ENCODE measurements around the gene CEBPB.
"Not testable (repeated sequence)": the region's sequence is repeated elsewhere in the genome, so short reads cannot be mapped to it uniquely, and the experiment has no call there.

CEBPB gene

GRCh38 chr20:50146732-50147662, 43.6 kb upstream of the CEBPB start:
- no peak overlapping the region for H3K4me3 ChIP-seq
- no peak for DNase-seq (ENCODE audit: low read depth, low spot score)
- H3K27ac ChIP-seq: peak overlapping the region; percentile 5; the same call in 1 of the 2 replicates
- no peaks in the 10 kb centered on the region for H3K9me3 ChIP-seq (ENCODE audit: low read depth, low read length)
- peak overlapping the region; percentile 5 for H3K9ac ChIP-seq (ENCODE audit: insufficient read length)
- TF ChIP-seq FOXP2 (optimal IDR thresholded peaks at IDR 0.05; ENCODE audit: control extremely low read depth, extremely low read length, insufficient read depth): no peak
- TF ChIP-seq EZH2 (IDR thresholded peaks at IDR 0.05): no peak
- no peak for TF ChIP-seq POLR2AphosphoS5 (IDR thresholded peaks at IDR 0.05; ENCODE audit: borderline replicate concordance, low read depth, low read length)
- H3K36me3 ChIP-seq (ENCODE audit: insufficient read depth, low read length): peaks cover 13% of the 10 kb centered on the region

GRCh38 chr20:50149481-50150254, 41.0 kb upstream of the CEBPB start:
- TF ChIP-seq FOXP2 (optimal IDR thresholded peaks at IDR 0.05; ENCODE audit: control extremely low read depth, extremely low read length, insufficient read depth) (no peak), POLR2AphosphoS5 (IDR thresholded peaks at IDR 0.05; ENCODE audit: borderline replicate concordance, low read depth, low read length) (no peak), EZH2 (IDR thresholded peaks at IDR 0.05) (no peak)
- DNase-seq (ENCODE audit: low read depth, low spot score): no peak
- H3K27ac ChIP-seq: no peak overlapping the region
- H3K9me3 ChIP-seq (ENCODE audit: low read depth, low read length): no peaks in the 10 kb centered on the region
- peaks cover 3% of the 10 kb centered on the region; the same call in 1 of the 2 replicates for H3K36me3 ChIP-seq (ENCODE audit: insufficient read depth, low read length)
- H3K4me3 ChIP-seq: no peak overlapping the region
- H3K9ac ChIP-seq (ENCODE audit: insufficient read length): no peak overlapping the region

GRCh38 chr20:50151034-50151743, 39.4 kb upstream of the CEBPB start:
- TF ChIP-seq EZH2 (IDR thresholded peaks at IDR 0.05) (no peak), FOXP2 (optimal IDR thresholded peaks at IDR 0.05; ENCODE audit: control extremely low read depth, extremely low read length, insufficient read depth) (no peak), POLR2AphosphoS5 (IDR thresholded peaks at IDR 0.05; ENCODE audit: borderline replicate concordance, low read depth, low read length) (no peak)
- DNase-seq (ENCODE audit: low read depth, low spot score): no peak
- Histone ChIP-seq H3K4me3 (no peak overlapping the region), H3K36me3 (ENCODE audit: insufficient read depth, low read length) (peaks cover 3% of the 10 kb centered on the region; the same call in 1 of the 2 replicates), H3K9ac (ENCODE audit: insufficient read length) (no peak overlapping the region), H3K27ac (no peak overlapping the region), H3K9me3 (ENCODE audit: low read depth, low read length) (no peaks in the 10 kb centered on the region)

GRCh38 chr20:50152394-50153152, 38.1 kb upstream of the CEBPB start:
- Histone ChIP-seq H3K4me3 (peak overlapping the region; percentile 84), H3K36me3 (ENCODE audit: insufficient read depth, low read length) (peaks cover 3% of the 10 kb centered on the region; the same call in 1 of the 2 replicates), H3K9ac (ENCODE audit: insufficient read length) (peak overlapping the region; percentile 85), H3K9me3 (ENCODE audit: low read depth, low read length) (no peaks in the 10 kb centered on the region), H3K27ac (no peak overlapping the region)
- TF ChIP-seq EZH2 (IDR thresholded peaks at IDR 0.05) (no peak), POLR2AphosphoS5 (IDR thresholded peaks at IDR 0.05; ENCODE audit: borderline replicate concordance, low read depth, low read length) (no peak), FOXP2 (optimal IDR thresholded peaks at IDR 0.05; ENCODE audit: control extremely low read depth, extremely low read length, insufficient read depth) (no peak)
- DNase-seq (ENCODE audit: low read depth, low spot score): no peak

GRCh38 chr20:50153153-50153499, 37.5 kb upstream of the CEBPB start:
- Histone ChIP-seq H3K27ac (peak overlapping the region; percentile 42; the same call in 1 of the 2 replicates), H3K9ac (ENCODE audit: insufficient read length) (peak overlapping the region; percentile 85), H3K4me3 (peak overlapping the region; percentile 84), H3K36me3 (ENCODE audit: insufficient read depth, low read length) (peaks cover 3% of the 10 kb centered on the region; the same call in 1 of the 2 replicates), H3K9me3 (ENCODE audit: low read depth, low read length) (no peaks in the 10 kb centered on the region)
- no peak for DNase-seq (ENCODE audit: low read depth, low spot score)
- no peak for TF ChIP-seq FOXP2 (optimal IDR thresholded peaks at IDR 0.05; ENCODE audit: control extremely low read depth, extremely low read length, insufficient read depth)
- TF ChIP-seq POLR2AphosphoS5 (IDR thresholded peaks at IDR 0.05; ENCODE audit: borderline replicate concordance, low read depth, low read length): no peak
- no peak for TF ChIP-seq EZH2 (IDR thresholded peaks at IDR 0.05)

- H3K9me3 ChIP-seq (ENCODE audit: low read depth, low read length): no peaks in the 10 kb centered on the region
- peaks cover 3% of the 10 kb centered on the region; the same call in 1 of the 2 replicates for H3K36me3 ChIP-seq (ENCODE audit: insufficient read depth, low read length)
- TF ChIP-seq POLR2AphosphoS5 (IDR thresholded peaks at IDR 0.05; ENCODE audit: borderline replicate concordance, low read depth, low read length) (peak; percentile 80), FOXP2 (optimal IDR thresholded peaks at IDR 0.05; ENCODE audit: control extremely low read depth, extremely low read length, insufficient read depth) (no peak), EZH2 (IDR thresholded peaks at IDR 0.05) (no peak)
- no peak for DNase-seq (ENCODE audit: low read depth, low spot score)
- H3K27ac ChIP-seq: peak within 1 kb of the TSS; percentile 42; the same call in 1 of the 2 replicates
- H3K4me3 ChIP-seq: peak within 1 kb of the TSS; percentile 84
- peak within 1 kb of the TSS; percentile 85 for H3K9ac ChIP-seq (ENCODE audit: insufficient read length)
Measured at GRCh38 chr20:50153500-50154377, 36.9 kb upstream of the CEBPB start, which contains the start of gene PEDS1. PEDS1 (minus strand) TSS chr20:50153723; CDS start chr20:50153637, 86 bp downstream.

GRCh38 chr20:50161494-50161893, 29.1 kb upstream of the CEBPB start:
- H3K36me3 ChIP-seq (ENCODE audit: insufficient read depth, low read length); DNase-seq (ENCODE audit: low read depth, low spot score); H3K9ac ChIP-seq (ENCODE audit: insufficient read length); H3K9me3 ChIP-seq (ENCODE audit: low read depth, low read length); H3K4me3 ChIP-seq; H3K27ac ChIP-seq: not testable (repeated sequence)

All from SK-N-MC (cell line).